AG04449 (cell line): ENCODE data around the gene LAMA2.

Experiments used
- CTCF ChIA-PET: fragments of 350-600 bp; formaldehyde crosslinking; extraction: SDS; loops from one replicate; lab custom pipeline; 2021; ENCODE audit warnings: antibody characterized with exemption; lab: Yijun Ruan, JAX
- POLR2A ChIA-PET: fragments of 400-600, 350-600 bp; formaldehyde crosslinking; extraction: SDS; loops from one replicate; lab custom pipeline; 2020; ENCODE audit warnings: antibody characterized with exemption, inconsistent platforms; lab: Yijun Ruan, JAX
- DNase-seq: peaks from one replicate; pipeline ENCODE4 v3.0.0-alpha.2; 2010; ENCODE audit warnings: low read depth, low spot score
- H3K4me3 ChIP-seq: 2 replicates; pipeline ENCODE4 v1.5.1; 2011; ENCODE audit warnings: low read depth, mild to moderate bottlenecking, control low read depth, low read length
- TF ChIP-seq, protein P1 (sequence below): IDR thresholded peaks from one replicate; pipeline ENCODE4 v1.5.1; 2011; ENCODE audit warnings: mild to moderate bottlenecking, moderate library complexity, low read length, control low read depth, inconsistent platforms; ENCODE audit not compliant: insufficient read depth; ENCODE audit errors: missing control alignments

Gene LAMA2

DNA sequence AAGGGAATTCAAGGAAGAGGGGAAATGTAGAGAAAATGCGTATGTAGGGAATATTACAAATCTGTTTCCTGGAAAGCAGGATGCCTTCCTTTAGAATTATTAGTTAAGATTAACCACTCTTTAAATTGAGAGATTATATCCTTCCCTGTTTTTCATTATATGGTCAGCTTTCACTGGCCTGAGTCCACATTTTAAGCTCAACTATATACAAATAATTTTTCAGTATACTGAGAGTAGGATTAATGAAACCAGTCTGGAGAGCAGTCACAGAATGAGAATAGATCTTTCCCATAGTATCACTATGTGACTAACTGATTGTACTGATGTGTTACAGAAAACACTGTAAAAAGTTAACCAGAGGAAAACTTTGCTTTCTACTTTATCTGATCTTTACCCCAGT is 306.3 kb downstream of the LAMA2 start:
- POLR2A ChIA-PET: no interaction called here
- CTCF ChIA-PET: no interaction called here
- no peak overlapping the region for H3K4me3 ChIP-seq
- no peak for DNase-seq
- TF ChIP-seq, protein P1, sequence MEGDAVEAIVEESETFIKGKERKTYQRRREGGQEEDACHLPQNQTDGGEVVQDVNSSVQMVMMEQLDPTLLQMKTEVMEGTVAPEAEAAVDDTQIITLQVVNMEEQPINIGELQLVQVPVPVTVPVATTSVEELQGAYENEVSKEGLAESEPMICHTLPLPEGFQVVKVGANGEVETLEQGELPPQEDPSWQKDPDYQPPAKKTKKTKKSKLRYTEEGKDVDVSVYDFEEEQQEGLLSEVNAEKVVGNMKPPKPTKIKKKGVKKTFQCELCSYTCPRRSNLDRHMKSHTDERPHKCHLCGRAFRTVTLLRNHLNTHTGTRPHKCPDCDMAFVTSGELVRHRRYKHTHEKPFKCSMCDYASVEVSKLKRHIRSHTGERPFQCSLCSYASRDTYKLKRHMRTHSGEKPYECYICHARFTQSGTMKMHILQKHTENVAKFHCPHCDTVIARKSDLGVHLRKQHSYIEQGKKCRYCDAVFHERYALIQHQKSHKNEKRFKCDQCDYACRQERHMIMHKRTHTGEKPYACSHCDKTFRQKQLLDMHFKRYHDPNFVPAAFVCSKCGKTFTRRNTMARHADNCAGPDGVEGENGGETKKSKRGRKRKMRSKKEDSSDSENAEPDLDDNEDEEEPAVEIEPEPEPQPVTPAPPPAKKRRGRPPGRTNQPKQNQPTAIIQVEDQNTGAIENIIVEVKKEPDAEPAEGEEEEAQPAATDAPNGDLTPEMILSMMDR: no peak

GRCh38 chr6:129191235-129191634 is 308.3 kb downstream of the LAMA2 start:
- no peak for DNase-seq
- TF ChIP-seq, protein P1: no peak
- no peak overlapping the region for H3K4me3 ChIP-seq
- CTCF ChIA-PET: no interaction called here
- POLR2A ChIA-PET: no interaction called here

- TF ChIP-seq, protein P1: no peak
- POLR2A ChIA-PET: no interaction called here
- CTCF ChIA-PET: no interaction called here
- no peak overlapping the region for H3K4me3 ChIP-seq
- no peak for DNase-seq
These were observed 309.6 kb downstream of the LAMA2 start for GRCh38 chr6:129192458-129192989.

GRCh38 chr6:129194306-129194941 is 311.5 kb downstream of the LAMA2 start:
- CTCF ChIA-PET: interaction anchor here (0.7 to 1.6 kb wide), 2 partner anchors 10 to 1457 kb away, joined by 3 to 4 read pairs; no protein-coding TSS in a partner anchor
- TF ChIP-seq, protein P1: no peak
- POLR2A ChIA-PET: no interaction called here
- H3K4me3 ChIP-seq: no peak overlapping the region
- no peak for DNase-seq

GRCh38 chr6:129195161-129195560 is 312.2 kb downstream of the LAMA2 start:
- H3K4me3 ChIP-seq: no peak overlapping the region
- no peak for DNase-seq
- ChIA-PET POLR2A (no interaction called here), CTCF (interaction anchor here (0.6 to 1.4 kb wide), 2 partner anchors 53 to 252 kb away, joined by 3 to 5 read pairs; no protein-coding TSS in a partner anchor)
- TF ChIP-seq, protein P1: no peak

GRCh38 chr6:129195643-129196042 is 312.7 kb downstream of the LAMA2 start:
- ChIA-PET POLR2A (no interaction called here), CTCF (interaction anchor here (0.6 to 1.4 kb wide), 3 partner anchors 14 to 253 kb away, joined by 3 to 5 read pairs (median 3); no protein-coding TSS in a partner anchor)
- H3K4me3 ChIP-seq: no peak overlapping the region
- TF ChIP-seq, protein P1: no peak
- DNase-seq: no peak
